ENCODE data around the gene FSHR.

FSHR gene

DNA sequence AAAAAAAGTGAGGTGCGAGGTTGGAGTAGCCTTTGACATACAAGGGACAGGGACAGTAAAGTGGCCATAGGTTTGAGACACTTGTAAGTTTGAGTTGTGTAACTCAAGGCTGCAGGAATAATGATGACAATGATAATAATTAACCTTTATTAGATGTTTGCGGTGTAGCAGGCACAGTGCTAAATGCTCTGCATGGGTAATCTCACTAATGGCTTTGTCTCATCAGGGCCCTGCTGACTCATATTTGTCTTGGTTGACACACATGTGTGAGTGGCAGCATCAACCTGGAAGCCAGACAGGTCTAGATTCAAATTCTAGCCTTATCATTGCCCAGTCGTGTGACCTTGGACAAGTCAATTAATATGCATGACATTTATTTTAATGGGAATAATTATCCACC is 126.2 kb downstream of the FSHR start:
- DNase-seq: peak; percentile 13

DNA sequence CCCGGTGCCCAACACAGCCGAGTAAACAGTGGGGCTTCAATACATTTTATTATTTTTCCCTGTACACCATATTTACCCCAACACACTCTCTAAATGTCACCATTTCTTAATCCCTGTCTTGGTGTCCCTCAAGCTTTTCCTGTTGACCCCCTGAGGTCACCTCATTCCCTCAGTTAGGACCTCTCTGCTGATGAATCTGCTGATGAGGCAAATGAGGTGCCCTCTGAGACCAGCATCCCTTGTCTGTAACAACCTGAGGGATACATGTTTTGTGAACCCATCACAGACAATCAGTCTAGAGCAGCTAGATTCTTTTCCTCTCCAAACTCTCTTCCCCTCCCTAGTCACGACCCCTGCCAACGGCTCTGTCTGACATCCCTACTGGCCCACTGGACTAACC is 127.6 kb downstream of the FSHR start:
- no peak for DNase-seq

DNA sequence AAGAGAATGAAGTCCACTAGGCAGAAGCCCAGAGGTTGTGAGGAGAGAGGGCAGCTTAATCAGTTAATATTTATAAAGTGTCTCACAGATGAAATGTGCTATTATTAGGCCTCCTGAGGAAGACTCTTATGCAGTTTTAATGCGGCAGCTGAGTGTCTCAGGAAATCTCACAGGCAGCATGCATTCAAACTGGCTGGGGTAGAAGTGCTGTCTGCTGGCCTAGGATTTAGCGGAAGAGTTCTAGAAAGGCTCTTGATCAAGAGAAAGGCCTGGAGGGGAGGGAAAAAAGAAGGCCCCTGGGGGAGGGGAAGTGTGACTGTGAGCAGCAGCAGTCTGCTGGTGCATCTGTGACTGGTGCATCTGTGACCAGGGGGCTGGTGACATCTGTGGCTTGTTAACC is 133.0 kb downstream of the FSHR start:
- no peak for DNase-seq

DNA sequence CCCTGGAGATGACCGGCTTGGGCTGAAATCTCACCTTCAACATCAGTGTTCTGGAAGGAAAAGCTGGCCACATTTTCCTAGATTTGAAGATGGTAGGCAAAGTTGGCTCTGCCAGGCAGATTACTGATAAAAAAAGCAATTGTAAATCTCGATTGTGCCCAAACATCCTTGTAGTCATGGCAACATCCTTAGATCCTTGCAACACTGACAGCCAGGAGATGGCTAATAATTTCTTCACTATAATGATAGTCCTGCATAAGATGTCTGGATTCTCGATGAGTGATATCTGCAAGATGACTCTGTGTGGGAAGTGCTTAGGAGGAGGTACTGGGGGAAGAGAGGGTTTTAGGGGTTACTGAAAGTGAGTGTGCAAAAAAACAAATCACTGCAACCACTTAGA is 149.1 kb downstream of the FSHR start:
- DNase-seq: no peak

DNA sequence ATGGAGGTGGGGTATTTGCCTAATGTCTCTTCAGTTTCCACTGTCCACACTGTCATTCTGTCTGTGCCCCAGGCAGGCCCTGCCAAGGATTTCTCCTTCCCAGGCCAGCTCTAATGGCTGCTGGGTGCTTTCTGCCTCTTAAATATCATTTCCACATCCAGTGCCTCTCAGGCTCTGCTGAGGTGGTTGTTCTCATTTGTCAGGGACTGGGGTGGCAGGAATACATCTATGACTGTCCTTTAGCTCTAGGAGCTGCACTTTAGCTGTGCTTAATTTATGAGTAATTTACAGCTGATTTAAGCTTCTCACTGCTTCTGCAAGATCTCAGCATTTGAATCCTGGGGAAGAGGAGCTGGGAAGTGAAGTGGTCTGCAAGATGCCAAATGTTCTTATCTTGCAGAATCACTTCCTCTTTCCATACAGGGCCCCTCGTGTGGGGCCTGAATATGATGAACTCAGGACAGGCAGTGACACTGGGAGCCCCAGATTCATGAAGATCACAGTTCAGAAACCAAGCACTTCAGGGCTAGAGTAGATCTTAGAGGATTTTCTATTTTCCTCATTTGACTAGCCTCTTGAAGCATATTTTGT is 150.2 kb downstream of the FSHR start:
- DNase-seq: no peak

DNA sequence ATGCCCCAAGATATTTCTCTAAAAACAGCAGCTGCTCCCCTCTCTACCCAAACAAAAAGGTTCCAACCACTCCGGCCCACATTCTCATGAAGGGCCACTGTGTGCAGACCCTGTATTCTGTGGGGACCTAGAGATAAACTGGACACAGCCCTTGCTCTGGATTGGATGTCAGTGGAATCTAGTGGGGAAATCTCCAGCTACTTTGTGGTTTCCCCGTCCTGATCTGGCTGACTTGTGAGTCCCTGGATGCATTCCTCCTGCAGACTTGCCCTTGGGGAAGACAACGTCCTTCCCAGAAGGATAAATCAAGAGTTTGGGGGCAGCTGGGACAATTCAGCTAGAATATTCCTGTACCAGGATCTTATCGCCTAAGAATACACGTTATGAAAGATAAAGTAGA is 151.1 kb downstream of the FSHR start:
- no peak for DNase-seq

DNA sequence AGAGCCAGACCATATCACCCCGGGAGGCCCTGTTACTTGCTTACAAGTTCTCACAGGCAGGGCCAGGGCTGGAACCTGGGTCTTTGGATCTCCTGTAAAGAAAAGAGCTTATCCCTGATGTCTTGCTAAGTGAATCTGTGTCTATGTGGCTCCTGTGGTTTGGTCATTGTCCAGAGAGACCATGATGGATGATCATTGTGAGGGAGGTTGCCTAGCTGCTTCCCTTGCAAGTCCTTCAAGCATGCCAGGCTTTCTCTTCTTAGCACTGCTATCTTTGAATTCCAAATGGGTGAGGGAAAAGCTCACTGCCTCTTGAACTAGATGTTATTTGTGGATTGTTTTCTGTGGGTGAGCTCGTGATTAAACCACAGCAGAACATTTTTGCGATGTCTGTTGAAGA is 151.6 kb downstream of the FSHR start:
- DNase-seq: no peak

DNA sequence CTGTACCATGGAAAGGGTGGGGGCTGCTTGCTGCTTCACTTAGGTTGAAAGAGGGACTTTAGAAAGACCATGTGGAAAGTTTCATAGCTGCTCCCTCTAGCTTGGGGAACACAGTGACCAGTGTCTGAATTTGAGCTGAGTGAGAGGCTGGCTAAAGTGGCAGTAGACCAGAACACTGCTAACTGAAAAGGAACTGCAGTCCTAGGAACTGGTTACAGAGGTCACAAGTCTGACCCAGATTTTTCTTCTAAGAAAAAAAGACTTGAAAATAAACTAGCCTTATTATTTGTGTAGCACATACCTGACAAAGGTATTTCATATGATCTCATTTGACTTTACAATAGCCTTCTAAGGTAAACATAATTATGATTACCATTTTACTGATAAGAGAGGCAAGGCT is 153.6 kb downstream of the FSHR start:
- no peak for DNase-seq

DNA sequence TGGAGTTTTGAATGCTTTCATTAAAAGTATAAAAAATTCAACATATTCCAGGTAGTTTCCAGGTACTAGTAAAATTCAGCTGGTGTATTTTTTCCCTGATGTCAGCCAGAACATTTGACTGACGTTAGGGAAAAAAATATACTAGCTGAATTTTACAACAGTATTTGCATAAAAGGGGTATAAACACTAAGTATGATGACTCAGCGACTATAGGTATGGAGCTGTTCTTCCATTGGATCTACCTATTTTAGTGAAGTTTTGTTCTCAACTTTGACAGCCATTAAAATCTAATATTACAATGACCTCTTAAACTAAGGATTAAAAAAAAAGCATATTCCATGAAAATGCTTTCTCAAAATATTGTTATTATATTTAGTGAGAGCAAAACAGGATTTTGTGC is 155.9 kb downstream of the FSHR start:
- DNase-seq: no peak

DNA sequence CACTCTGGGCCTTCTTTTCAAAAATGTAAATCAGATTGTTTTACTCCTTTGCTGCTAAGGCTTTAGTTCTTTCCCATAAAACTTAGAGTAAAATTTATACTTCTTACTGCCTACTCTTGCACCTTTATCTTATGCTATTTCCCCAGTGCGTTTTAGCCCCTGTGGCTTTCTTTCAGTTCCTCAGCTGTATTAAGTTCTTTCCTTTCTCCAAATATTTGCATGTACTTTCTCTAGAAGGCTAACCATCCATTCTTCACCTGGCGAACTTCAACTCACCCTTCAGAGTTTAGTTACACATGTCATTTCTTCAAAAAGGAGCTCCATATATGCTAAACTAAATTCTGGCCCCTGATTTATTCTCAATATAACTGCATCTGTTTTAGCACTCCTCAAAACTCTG is 160.7 kb downstream of the FSHR start:
- DNase-seq: no peak

DNA sequence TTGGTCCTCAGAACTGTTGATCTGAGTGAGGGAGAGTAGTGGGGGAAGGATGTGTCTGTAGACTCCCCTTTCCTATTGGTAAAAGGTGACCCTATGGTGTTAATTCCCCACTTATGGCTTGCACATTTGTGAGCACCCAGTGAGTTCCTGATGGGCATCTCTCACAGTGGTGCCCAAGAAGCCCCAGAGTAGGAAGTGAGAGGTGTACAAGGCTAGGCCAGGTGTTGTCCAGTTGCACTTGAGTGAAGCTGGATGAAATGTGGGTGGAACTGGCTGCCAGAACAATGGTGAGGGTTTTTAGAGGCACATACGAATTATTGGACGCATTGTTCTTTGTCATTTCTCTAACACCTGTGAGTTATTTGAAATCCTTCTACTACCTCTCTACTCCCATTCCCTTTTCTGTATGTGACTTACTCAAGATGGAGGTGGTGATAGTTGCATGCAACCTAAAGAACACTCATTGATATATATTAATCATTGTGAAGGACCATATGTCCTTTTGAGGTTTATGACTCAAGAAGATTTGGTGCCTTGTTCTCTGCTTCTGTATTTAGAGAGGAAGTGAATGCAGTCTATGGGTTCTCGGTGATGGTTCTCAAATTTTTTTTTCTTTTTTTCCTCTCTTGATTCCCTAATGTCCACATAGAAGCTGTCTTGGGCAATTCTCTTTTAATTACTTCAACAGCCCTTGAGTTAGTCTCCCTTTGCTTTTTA is 162.7 kb downstream of the FSHR start:
- DNase-seq: no peak

DNA sequence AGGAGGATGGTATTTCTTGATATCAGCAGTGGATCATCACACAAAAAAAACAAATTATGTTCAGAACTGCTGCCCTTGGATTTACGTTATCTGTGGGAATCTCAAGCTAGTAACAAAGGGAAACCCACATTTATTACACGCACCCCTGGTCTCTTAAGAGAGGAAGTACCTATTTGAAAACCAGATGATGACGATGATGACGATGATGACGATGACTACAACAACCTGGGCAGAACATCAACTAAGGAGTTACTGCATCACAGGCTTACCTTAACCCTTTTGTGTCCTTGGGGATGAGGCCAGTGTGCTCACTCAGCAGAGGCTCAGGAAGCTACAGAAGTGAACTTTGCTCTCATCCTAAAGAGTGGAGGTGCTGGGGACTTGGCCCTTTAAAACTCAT is 169.4 kb downstream of the FSHR start:
- no peak for DNase-seq

DNA sequence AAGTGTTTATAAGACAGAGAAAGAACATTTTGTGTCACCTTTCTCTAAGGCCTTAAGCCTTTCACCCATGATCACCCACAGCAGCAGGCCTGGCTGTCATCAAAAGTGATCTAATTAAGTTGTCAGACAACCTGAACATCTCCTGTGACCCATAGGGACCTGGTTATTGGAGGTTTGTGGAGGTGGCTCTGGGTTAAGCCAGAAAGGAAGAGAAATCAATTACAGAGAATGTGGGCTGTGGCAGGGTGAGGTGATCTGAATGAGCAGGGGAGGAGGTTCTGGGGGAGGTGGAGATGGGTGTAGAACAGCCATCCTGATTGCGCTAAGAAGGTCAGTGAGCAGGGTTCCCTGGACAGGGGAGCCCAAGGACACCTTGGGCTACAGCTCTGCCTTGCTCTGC is 170.8 kb downstream of the FSHR start:
- no peak for DNase-seq

DNA sequence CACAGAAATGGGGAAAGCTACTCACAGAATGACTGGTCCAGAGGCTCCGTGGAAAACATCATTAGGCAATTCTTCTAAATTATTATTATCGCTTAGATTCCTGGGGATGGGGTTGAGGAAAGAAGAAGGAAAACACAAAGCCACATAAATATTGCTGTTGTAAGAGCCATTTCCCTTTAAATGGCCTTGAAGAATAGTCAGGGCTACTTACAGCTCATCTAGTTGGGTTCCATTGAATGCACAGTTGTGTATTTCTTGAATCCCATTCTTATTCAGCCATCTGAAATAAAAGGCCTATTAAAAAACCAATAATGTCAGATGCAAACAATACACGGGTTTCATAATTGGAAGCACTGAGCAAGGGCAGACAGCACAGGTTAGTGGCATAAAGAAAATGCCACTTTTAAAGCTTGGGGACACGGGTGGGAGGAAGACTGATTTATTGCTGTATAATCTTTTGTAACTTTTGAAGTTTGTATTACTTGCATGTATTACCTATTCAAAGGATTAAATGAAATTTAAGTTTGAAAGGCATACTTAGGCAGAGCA is 171.4 kb downstream of the FSHR start:
- no peak for DNase-seq

DNA sequence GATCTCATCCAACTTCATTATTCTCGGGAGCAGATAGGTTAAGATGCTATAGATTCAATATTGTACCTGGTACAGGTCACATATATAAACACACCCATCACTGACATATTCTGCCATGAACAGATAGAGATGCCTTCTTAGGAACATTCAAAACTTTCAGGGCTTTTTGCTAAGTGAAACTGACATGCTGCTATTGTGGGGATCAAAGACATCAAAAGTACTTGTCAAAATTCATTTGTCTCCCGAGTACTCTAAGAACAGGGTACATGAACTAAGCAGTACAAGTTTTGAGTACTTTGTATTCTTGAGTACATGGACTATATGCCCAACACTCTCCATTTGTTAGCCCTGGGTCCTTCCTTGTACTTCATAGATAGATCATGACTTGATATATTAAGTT is 173.5 kb downstream of the FSHR start:
- no peak for DNase-seq

DNA sequence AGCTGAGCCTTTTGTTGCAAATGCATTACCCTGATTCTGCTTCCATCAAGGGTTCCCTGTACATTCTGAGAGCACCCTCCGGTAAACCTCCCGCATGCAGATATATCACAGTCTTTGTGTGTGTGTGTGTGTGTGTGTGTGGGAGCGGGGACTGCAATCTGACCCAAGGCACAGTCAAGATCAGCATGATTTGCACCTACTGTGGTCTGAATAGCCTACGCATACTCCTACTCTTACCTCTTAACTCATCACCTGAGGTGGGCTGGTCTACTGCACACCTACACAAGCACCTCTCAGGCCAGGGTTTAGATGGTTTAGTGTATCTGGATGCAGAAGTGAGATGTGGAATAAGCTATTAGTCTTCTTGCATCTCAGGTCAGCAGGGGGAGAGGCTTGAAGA is 174.6 kb downstream of the FSHR start:
- no peak for DNase-seq

DNA sequence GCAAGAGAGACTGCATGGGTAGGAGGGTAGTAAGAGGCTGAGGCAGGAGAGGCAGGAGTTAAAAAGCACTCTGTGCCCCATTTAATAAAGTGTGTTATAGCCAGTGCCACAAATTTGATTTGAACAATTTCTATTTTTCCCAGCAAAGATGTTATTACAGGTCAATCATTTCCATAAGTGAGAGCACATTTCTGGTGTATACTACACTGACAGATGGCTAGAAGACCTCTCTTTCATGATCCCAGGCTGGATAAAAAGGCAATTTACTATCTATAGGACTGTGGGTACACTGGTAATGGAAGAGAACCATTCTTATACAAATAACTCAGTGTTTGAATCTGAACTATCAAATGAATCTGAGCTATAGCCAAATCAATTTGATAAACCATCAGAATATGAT is 176.2 kb downstream of the FSHR start:
- DNase-seq: no peak

DNA sequence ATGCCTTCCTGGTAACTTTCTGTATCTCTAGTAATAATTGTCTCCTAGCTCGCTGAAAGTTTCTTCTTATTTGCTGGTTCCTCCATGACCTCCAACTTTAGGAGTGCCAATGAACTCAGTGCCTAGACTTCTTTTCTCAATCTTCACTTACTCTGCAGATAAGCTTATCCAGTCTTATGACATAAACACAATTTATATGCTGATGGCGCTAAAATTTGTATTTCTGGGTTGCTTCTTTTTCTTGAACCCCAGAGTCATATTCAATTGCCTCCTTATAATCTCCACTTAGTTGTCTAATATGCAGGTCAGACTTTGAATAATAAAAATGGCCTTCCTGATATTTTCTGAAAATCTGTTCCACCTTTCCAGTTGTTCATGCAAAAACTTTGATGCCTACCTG is 182.5 kb downstream of the FSHR start:
- no peak for DNase-seq

DNA sequence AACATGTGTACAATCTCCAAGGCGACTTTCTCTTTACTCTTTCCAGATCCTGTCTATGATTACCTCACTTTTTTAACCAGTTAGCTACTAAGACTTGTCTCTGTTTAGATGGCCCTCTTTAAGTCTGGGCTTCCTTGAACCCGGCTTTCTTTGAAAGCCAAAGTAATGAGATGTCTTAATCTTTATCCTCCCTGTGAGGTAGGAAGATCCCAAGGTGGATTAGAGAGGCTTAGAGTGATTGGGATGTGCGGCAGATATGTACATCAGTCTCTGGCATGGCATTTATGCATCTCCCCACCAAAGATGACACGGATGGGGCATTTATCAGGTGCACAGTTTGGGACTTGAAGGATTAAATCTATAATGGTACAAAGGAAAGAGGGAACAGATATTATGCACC is 186.3 kb downstream of the FSHR start:
- no peak for DNase-seq

DNA sequence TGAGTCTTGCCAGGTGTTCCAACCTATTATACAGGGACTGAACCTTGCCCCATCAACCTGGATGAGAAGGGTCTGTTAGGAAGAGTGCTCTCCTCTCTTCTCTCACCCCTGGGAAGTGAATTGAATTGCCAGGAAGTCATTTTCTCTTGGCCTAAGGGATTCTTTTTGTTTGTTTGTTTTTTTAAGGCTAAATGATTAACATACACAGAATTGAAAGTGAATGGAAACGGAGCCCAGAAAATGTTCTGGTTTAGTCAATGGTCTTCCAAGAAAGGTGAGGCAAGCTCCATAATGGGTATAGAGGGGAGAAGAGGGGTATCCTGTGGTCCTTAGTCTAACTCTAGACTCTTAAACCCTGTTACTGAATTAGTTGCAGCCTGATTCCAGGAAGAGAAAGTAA is 189.1 kb downstream of the FSHR start:
- DNase-seq: no peak

DNA sequence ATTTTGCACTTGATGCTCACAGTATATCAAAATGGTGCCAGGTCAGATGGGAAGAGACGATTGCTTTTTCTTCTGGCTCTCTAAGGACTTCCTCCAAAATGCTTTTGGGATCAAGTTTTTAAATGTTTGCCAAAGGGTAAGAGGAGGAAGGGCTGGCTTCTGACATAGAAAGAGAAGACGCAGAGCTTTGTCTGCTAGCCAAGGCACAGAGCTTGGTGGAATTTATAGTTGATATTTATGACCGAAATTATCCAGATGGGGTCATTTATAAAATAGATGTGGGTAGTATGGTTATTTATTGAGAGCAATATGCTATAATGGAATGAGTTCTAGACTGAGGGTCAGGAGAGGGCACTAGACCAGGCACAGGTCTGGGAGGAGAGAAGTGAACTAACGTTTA is 193.3 kb downstream of the FSHR start:
- no peak for DNase-seq

DNA sequence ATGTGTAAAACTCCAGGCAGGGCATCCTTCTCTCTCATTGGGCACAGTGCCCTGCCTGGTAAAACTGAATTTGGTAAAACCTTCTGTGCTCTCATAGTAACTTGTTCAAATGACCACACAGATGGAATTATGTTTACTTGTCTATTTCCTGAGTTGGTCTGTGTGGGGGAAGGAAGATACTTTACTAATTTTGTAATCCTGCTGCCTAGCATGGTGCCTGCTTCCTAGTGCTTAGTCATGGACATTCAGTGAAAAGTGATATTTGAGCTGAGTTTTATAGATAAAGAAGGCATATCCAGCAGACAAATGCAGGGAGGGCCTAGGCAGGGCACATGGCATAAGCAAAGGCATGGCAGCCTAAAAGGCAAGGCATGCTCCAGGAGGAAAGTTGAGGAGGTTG is 199.4 kb downstream of the FSHR start:
- DNase-seq: no peak

DNA sequence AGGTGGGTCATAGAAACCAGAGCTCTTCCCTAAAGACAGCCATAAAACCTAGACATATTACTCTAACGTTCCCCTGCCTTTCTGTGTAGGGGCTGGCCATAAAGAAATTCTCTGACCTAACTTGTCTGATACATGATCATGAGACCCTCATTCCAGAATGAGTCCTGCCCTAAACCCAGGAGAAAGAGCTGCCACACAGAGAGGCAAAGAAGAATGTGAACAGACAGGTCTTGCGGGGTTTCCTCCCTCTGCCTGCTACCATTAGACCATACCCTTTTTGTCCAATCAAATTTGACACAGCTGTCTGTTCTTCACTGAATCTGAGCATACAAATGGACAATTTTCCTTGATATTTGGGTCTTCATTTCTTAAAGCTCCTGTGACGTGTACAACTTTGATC is 200.0 kb downstream of the FSHR start:
- no peak for DNase-seq

DNA sequence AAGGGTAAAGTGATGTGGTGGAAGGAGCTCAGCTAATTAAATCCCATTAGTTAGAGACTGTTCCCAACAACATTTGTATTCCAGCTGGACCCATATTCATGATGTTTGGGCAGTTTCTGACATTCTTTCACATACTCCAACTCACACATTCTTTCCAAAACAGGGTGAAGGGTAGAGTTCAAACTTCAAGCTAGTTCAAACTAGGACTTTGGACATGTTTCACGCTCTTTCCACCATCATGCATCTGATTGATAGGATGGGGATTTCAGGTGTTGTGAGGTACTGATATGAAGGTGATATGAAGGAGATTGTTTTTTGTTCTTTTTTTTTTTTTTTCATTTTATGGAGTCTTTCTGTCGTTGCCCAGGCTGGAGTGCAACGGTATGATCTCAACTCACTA is 201.7 kb downstream of the FSHR start:
- no peak for DNase-seq

DNA sequence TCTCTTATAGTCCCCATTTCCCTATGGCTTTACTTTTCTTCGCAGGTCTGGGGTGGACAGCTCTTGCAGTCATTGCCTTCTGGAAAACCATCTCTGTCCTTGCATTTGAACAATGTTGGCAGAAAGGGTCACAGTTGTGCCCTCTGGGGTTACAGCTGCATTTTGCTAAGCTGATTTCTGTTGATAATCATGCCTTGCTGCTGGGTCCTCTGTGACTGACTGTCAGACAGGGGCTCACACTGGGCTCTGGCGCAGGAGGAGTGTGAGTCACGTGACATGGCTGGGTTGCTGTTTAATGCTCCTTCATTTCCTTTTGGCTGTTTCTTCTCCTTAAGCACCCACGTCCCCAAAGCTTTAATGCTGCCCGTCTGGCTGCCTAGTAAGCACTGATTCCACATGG is 202.2 kb downstream of the FSHR start:
- no peak for DNase-seq
